ENCODE measurements around the gene PDIA5. TPM values are rescaled to one million over a fixed set of nuclear protein-coding genes. Genes with fewer than 3 reads are reported as not detected.

PDIA5 gene
- total RNA-seq, 1 experiment from 2014 or later = 41.5 TPM

DNA sequence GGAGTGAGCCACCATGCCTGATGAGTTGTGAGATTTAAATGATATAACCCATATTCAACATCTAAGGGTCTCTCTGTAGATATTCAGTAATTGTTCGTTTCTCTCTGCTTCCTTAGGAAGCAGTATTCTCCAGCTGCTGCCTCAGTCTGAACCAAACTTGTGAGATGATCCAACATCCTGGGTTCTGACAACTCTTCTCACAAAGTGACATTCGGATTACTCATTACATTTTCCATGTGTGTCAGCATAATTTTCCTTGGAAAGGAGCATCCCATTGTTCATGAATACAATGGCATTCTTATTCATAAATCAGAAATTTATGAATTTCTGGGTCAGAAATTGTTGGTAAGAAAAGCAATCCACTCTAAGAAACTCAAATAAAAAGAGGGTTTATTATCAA lies 119.9 kb downstream of the PDIA5 start:
- CTCF ChIA-PET = no interaction called here
- Mint-ChIP-seq H3K4me1 (no peaks in the 10 kb centered on the region), H3K4me3 (no peak overlapping the region), H3K27me3 (ENCODE audit: low read depth) (no peaks in the 10 kb centered on the region), H3K27ac (no peak overlapping the region), H3K9me3 (no peaks in the 10 kb centered on the region), H3K36me3 (no peaks in the 10 kb centered on the region)
- DNase-seq (ENCODE audit: low spot score) = no peak
- no peak for ATAC-seq
- TF ChIP-seq GRHL2 (CRISPR knock-in tag; IDR thresholded peaks at IDR 0.05; ENCODE audit: insufficient replicate concordance, severe bottlenecking) = no peak
- no peak for TF ChIP-seq EMX1 (CRISPR knock-in tag; IDR thresholded peaks at IDR 0.05)
- TF ChIP-seq RELA (CRISPR knock-in tag; IDR thresholded peaks at IDR 0.05; ENCODE audit: borderline replicate concordance) = no peak
- no peak for TF ChIP-seq SMAD3 (CRISPR knock-in tag; IDR thresholded peaks at IDR 0.05; ENCODE audit: borderline replicate concordance)
- no peak for TF ChIP-seq TEAD4 (CRISPR knock-in tag; IDR thresholded peaks at IDR 0.05)
- no peak for TF ChIP-seq NR1H2 (CRISPR knock-in tag; IDR thresholded peaks at IDR 0.05)
- no peak for TF ChIP-seq ZNF396 (CRISPR knock-in tag; IDR thresholded peaks at IDR 0.05; ENCODE audit: borderline replicate concordance)
- TF ChIP-seq, protein P1, sequence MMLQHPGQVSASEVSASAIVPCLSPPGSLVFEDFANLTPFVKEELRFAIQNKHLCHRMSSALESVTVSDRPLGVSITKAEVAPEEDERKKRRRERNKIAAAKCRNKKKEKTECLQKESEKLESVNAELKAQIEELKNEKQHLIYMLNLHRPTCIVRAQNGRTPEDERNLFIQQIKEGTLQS (CRISPR knock-in tag; conservative IDR thresholded peaks at IDR 0.05) = no peak
- TF ChIP-seq GABPB1 (CRISPR knock-in tag; IDR thresholded peaks at IDR 0.05) = no peak
- TF ChIP-seq, protein P2, sequence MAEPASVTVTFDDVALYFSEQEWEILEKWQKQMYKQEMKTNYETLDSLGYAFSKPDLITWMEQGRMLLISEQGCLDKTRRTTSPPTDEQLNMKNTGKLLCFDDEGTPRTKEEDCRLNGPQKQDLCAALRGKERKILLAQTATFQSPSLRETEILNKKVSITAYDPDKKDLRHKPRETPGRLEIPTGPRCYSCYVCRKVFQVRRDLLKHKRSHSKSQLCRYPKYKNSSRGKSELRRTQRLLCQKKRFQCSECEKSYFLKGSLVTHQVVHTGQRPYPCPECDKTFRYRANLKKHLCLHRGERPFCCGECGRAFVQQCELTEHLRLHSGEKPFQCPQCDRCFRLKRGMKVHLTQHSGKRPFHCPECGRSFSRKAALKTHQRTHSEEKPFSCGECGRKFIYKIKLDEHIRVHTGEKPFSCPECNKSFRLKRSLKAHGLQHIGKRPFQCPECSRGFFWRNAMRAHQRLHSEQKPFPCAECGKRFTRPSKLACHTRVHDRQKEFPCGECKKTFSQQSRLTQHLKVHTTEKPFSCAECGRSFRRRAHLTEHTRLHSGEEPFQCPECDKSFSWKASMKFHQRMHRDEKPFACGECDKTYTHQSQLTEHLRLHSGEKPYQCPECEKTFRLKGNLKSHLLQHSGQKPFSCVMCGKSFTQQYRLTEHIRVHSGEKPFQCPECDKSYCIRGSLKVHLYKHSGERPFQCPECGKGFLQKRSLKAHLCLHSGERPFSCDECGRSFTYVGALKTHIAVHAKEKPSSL (CRISPR knock-in tag; conservative IDR thresholded peaks at IDR 0.05) = no peak
- TF ChIP-seq CREM (CRISPR knock-in tag; IDR thresholded peaks at IDR 0.05) = no peak
- TF ChIP-seq, protein P3, sequence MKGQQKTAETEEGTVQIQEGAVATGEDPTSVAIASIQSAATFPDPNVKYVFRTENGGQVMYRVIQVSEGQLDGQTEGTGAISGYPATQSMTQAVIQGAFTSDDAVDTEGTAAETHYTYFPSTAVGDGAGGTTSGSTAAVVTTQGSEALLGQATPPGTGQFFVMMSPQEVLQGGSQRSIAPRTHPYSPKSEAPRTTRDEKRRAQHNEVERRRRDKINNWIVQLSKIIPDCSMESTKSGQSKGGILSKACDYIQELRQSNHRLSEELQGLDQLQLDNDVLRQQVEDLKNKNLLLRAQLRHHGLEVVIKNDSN (CRISPR knock-in tag; IDR thresholded peaks at IDR 0.05) = no peak
- TF ChIP-seq ZNF671 (CRISPR knock-in tag; IDR thresholded peaks at IDR 0.05) = no peak
- TF ChIP-seq ZBTB21 (CRISPR knock-in tag; IDR thresholded peaks at IDR 0.05; ENCODE audit: borderline replicate concordance) = no peak
- TF ChIP-seq JUN (CRISPR knock-in tag; IDR thresholded peaks at IDR 0.05) = no peak
- POLR2A ChIA-PET = no interaction called here

DNA sequence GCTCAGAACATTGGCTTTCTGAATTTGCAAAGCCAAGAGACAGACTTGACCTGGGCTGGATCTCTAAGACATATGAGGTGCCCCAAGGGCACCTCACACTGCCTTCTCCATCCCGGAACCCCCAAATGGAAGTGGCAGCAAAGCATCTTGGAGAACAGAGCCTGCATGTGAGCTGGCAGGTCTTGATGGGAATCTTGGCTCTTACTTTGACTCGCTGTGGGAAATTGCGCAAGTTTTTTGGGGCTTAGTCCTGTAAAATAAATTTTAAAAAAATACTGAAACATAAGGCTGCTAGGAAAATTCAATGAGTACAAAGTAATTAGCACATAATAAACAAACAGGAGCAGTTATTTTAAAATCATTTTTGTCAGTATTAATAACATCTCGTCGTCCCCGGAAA lies 121.2 kb downstream of the PDIA5 start:
- Mint-ChIP-seq H3K27me3 (ENCODE audit: low read depth) (no peaks in the 10 kb centered on the region), H3K27ac (no peak overlapping the region), H3K9me3 (no peaks in the 10 kb centered on the region), H3K4me3 (no peak overlapping the region), H3K36me3 (no peaks in the 10 kb centered on the region), H3K4me1 (no peaks in the 10 kb centered on the region)
- ChIA-PET CTCF (no interaction called here), POLR2A (no interaction called here)
- DNase-seq (ENCODE audit: low spot score) = no peak
- no peak for ATAC-seq
- TF ChIP-seq, protein P4, sequence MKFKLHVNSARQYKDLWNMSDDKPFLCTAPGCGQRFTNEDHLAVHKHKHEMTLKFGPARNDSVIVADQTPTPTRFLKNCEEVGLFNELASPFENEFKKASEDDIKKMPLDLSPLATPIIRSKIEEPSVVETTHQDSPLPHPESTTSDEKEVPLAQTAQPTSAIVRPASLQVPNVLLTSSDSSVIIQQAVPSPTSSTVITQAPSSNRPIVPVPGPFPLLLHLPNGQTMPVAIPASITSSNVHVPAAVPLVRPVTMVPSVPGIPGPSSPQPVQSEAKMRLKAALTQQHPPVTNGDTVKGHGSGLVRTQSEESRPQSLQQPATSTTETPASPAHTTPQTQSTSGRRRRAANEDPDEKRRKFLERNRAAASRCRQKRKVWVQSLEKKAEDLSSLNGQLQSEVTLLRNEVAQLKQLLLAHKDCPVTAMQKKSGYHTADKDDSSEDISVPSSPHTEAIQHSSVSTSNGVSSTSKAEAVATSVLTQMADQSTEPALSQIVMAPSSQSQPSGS (CRISPR knock-in tag; IDR thresholded peaks at IDR 0.05; ENCODE audit: borderline replicate concordance, low read depth) = no peak
- no peak for TF ChIP-seq CREM (CRISPR knock-in tag; IDR thresholded peaks at IDR 0.05)
- TF ChIP-seq PRRX2 (CRISPR knock-in tag; IDR thresholded peaks at IDR 0.05) = no peak
- TF ChIP-seq, protein P1 (CRISPR knock-in tag; conservative IDR thresholded peaks at IDR 0.05) = no peak
- TF ChIP-seq, protein P5, sequence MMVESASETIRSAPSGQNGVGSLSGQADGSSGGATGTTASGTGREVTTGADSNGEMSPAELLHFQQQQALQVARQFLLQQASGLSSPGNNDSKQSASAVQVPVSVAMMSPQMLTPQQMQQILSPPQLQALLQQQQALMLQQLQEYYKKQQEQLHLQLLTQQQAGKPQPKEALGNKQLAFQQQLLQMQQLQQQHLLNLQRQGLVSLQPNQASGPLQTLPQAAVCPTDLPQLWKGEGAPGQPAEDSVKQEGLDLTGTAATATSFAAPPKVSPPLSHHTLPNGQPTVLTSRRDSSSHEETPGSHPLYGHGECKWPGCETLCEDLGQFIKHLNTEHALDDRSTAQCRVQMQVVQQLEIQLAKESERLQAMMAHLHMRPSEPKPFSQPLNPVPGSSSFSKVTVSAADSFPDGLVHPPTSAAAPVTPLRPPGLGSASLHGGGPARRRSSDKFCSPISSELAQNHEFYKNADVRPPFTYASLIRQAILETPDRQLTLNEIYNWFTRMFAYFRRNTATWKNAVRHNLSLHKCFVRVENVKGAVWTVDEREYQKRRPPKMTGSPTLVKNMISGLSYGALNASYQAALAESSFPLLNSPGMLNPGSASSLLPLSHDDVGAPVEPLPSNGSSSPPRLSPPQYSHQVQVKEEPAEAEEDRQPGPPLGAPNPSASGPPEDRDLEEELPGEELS (CRISPR knock-in tag; IDR thresholded peaks at IDR 0.05) = no peak
- no peak for TF ChIP-seq ZNF671 (CRISPR knock-in tag; IDR thresholded peaks at IDR 0.05)
- TF ChIP-seq RORB (CRISPR knock-in tag; IDR thresholded peaks at IDR 0.05) = no peak
- no peak for TF ChIP-seq HMGA2 (CRISPR knock-in tag; IDR thresholded peaks at IDR 0.05)
- no peak for TF ChIP-seq TP53 (CRISPR knock-in tag; IDR thresholded peaks at IDR 0.05)
- TF ChIP-seq, protein P6, sequence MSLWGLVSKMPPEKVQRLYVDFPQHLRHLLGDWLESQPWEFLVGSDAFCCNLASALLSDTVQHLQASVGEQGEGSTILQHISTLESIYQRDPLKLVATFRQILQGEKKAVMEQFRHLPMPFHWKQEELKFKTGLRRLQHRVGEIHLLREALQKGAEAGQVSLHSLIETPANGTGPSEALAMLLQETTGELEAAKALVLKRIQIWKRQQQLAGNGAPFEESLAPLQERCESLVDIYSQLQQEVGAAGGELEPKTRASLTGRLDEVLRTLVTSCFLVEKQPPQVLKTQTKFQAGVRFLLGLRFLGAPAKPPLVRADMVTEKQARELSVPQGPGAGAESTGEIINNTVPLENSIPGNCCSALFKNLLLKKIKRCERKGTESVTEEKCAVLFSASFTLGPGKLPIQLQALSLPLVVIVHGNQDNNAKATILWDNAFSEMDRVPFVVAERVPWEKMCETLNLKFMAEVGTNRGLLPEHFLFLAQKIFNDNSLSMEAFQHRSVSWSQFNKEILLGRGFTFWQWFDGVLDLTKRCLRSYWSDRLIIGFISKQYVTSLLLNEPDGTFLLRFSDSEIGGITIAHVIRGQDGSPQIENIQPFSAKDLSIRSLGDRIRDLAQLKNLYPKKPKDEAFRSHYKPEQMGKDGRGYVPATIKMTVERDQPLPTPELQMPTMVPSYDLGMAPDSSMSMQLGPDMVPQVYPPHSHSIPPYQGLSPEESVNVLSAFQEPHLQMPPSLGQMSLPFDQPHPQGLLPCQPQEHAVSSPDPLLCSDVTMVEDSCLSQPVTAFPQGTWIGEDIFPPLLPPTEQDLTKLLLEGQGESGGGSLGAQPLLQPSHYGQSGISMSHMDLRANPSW (CRISPR knock-in tag; conservative IDR thresholded peaks at IDR 0.05; ENCODE audit: low read depth) = no peak
- TF ChIP-seq FOXP1 (CRISPR knock-in tag; IDR thresholded peaks at IDR 0.05; ENCODE audit: borderline replicate concordance) = no peak
- TF ChIP-seq, protein P7, sequence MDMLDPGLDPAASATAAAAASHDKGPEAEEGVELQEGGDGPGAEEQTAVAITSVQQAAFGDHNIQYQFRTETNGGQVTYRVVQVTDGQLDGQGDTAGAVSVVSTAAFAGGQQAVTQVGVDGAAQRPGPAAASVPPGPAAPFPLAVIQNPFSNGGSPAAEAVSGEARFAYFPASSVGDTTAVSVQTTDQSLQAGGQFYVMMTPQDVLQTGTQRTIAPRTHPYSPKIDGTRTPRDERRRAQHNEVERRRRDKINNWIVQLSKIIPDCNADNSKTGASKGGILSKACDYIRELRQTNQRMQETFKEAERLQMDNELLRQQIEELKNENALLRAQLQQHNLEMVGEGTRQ (CRISPR knock-in tag; IDR thresholded peaks at IDR 0.05) = no peak
- TF ChIP-seq, protein P8, sequence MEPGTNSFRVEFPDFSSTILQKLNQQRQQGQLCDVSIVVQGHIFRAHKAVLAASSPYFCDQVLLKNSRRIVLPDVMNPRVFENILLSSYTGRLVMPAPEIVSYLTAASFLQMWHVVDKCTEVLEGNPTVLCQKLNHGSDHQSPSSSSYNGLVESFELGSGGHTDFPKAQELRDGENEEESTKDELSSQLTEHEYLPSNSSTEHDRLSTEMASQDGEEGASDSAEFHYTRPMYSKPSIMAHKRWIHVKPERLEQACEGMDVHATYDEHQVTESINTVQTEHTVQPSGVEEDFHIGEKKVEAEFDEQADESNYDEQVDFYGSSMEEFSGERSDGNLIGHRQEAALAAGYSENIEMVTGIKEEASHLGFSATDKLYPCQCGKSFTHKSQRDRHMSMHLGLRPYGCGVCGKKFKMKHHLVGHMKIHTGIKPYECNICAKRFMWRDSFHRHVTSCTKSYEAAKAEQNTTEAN (CRISPR knock-in tag; IDR thresholded peaks at IDR 0.05) = no peak

All from WTC11 (cell line).